GM19240 (cell line): ENCODE data around the gene EDA.
"Not testable (repeated sequence)": the region's sequence is repeated elsewhere in the genome, so short reads cannot be mapped to it uniquely, and the experiment has no call there.

Source experiments
- DNase-seq: peaks from one replicate; pipeline ENCODE4 v3.0.0; 2011; ENCODE audit warnings: low spot score; ENCODE audit not compliant: insufficient read length

EDA gene

GRCh38 chrX:69951753-69952152 lies 335.8 kb downstream of the EDA start:
- no peak for DNase-seq

- DNase-seq: no peak
Observed at GRCh38 chrX:69959712-69960111, 343.8 kb downstream of the EDA start.

GRCh38 chrX:69961365-69962072 lies 345.6 kb downstream of the EDA start:
- DNase-seq: no peak

- no peak for DNase-seq
Observed at GRCh38 chrX:69968950-69969349, 353.0 kb downstream of the EDA start.

GRCh38 chrX:69969460-69969859 lies 353.5 kb downstream of the EDA start:
- no peak for DNase-seq

- no peak for DNase-seq
Observed at GRCh38 chrX:69987691-69988090, 371.8 kb downstream of the EDA start.

GRCh38 chrX:69988955-69989394 lies 373.1 kb downstream of the EDA start:
- no peak for DNase-seq

- no peak for DNase-seq
Observed at GRCh38 chrX:69991685-69992084, 375.8 kb downstream of the EDA start.

GRCh38 chrX:69993494-69993893 lies 377.6 kb downstream of the EDA start:
- no peak for DNase-seq

- DNase-seq: no peak
Observed at GRCh38 chrX:69995362-69996112, 379.6 kb downstream of the EDA start.

GRCh38 chrX:69996113-69996468 lies 380.2 kb downstream of the EDA start:
- DNase-seq: no peak

GRCh38 chrX:69998299-69998698 lies 382.4 kb downstream of the EDA start:
- not testable (repeated sequence) for DNase-seq

- DNase-seq: no peak
Observed at GRCh38 chrX:70001269-70001668, 385.4 kb downstream of the EDA start.

- no peak for DNase-seq
Observed at GRCh38 chrX:70001708-70002341, 385.9 kb downstream of the EDA start.

GRCh38 chrX:70007946-70008345 lies 392.0 kb downstream of the EDA start:
- DNase-seq: no peak

GRCh38 chrX:70009049-70009448 lies 393.1 kb downstream of the EDA start:
- no peak for DNase-seq

GRCh38 chrX:70009970-70010369 lies 394.1 kb downstream of the EDA start:
- DNase-seq: no peak

- DNase-seq: no peak
Observed at GRCh38 chrX:70012756-70013155, 396.8 kb downstream of the EDA start.

GRCh38 chrX:70013466-70014381 lies 397.8 kb downstream of the EDA start:
- no peak for DNase-seq

GRCh38 chrX:70016513-70016912 lies 400.6 kb downstream of the EDA start:
- DNase-seq: no peak

- DNase-seq: no peak
Observed at GRCh38 chrX:70022616-70023015, 406.7 kb downstream of the EDA start.
